ENCODE results near the gene CADM4. TPM values are rescaled to one million over a fixed set of nuclear protein-coding genes. Genes with fewer than 3 reads are reported as not detected.

The CADM4 gene
- total and polyA plus RNA-seq, 2 of the 8 experiments (the other 6 are each of a cell fraction or from before 2014, with no cell fraction given): 13.5 to 25.0 TPM

- TF ChIP-seq CTCF (IDR thresholded peaks at IDR 0.05; ENCODE audit: control extremely low read depth in 1 of 3, insufficient read depth in 1 of 3, low read depth in 1 of 3, low read length in 3 of 3) (no peak), EZH2 (IDR thresholded peaks at IDR 0.05; ENCODE audit: low read depth, low read length, severe bottlenecking) (no peak), POLR2A (IDR thresholded peaks at IDR 0.05; ENCODE audit: control extremely low read depth in 1 of 2, low read depth in 2 of 2, low read length in 2 of 2) (no peak)
Observed at GRCh38 chr19:43623889-43624670, 15.6 kb downstream of the CADM4 start (continued).
